Gastrocnemius medialis (tissue), 4 donors: Measurements from ENCODE around the gene GABRG2. TPM values are rescaled to one million over a fixed set of nuclear protein-coding genes. Genes with fewer than 3 reads are reported as not detected.

Experiments used
- ATAC-seq, 2 donors: fragments of 150-250 bp; one replicate each; pipeline ENCODE4 v1.9.1; 2016
- DNase-seq, 2 donors: peaks; one replicate each; pipeline ENCODE4 v3.0.0-alpha.2; 2019
- H3K27ac ChIP-seq, 4 donors: fragments of 200-600 bp; sonication (generic); 1 replicate in 1 of 4; 2 replicates in 3 of 4; pipeline ENCODE4 v1.5.1; 2016 to 2018; ENCODE audit warnings: mild to moderate bottlenecking in 2 of 4, moderate library complexity in 1 of 4
- H3K27me3 ChIP-seq, 3 donors: fragments of 200-600 bp; sonication (generic) in 2 of 3; 1 replicate in 1 of 3; 2 replicates in 2 of 3; pipeline versions ENCODE4 v1.5.1 to v1.6.0; 2016 to 2019; ENCODE audit warnings: mild to moderate bottlenecking in 1 of 3, moderate library complexity in 1 of 3
- H3K36me3 ChIP-seq, 2 donors: fragments of 200-600 bp; sonication (generic) in 1 of 2; one replicate each; pipeline ENCODE4 v1.5.1; 2017 to 2018
- H3K4me1 ChIP-seq, 2 donors: fragments of 200-600 bp; sonication (generic) in 1 of 2; one replicate each; pipeline ENCODE4 v1.5.1; 2016 to 2017; ENCODE audit warnings: mild to moderate bottlenecking in 2 of 2
- H3K4me3 ChIP-seq, 4 donors: fragments of 200-600 bp; sonication (generic) in 3 of 4; 1 replicate in 1 of 4; 2 replicates in 3 of 4; pipeline ENCODE4 v1.5.1; 2016 to 2019; ENCODE audit warnings: mild to moderate bottlenecking in 2 of 4
- H3K9me3 ChIP-seq, 3 donors: fragments of 200-600 bp; sonication (generic) in 2 of 3; 1 replicate in 1 of 3; 2 replicates in 2 of 3; pipeline ENCODE4 v1.5.1; 2016 to 2019
- CTCF ChIP-seq, 5 experiments: fragments of 450-650 bp in 3 of 5; fragments of 200-600 bp in 2 of 5; sonication (generic) in 2 of 5; IDR thresholded peaks in 4 of 5; conservative IDR thresholded peaks in 1 of 5; 1 replicate in 4 of 5; 2 replicates in 1 of 5; pipeline ENCODE4 v1.5.1; 2016 to 2019; ENCODE audit warnings: antibody characterized with exemption in 5 of 5, mild to moderate bottlenecking in 3 of 5, moderate library complexity in 3 of 5
- POLR2A ChIP-seq, 2 donors: fragments of 450-650 bp; IDR thresholded peaks; one replicate each; pipeline ENCODE4 v1.6.1; 2017; ENCODE audit warnings: antibody characterized with exemption in 2 of 2, mild to moderate bottlenecking in 2 of 2, moderate library complexity in 2 of 2
- in situ Hi-C, 4 donors: fragments of 200-750 bp; cut with MboI; loops; one replicate each; pipeline versions ENCODE4 v1.15.0 to v1.8.0; 2017; ENCODE audit warnings: low sequenced_read_pairs in 4 of 4
- intact Hi-C: fragments of 100-400 bp; cut with DNase I; formaldehyde crosslinking; loops from one replicate; pipeline ENCODE4 v1.15.1; 2023; ENCODE audit warnings: low total_unique reads
- total RNA-seq, 4 donors: library from RNA; depleted of rRNA; stranded (reverse); fragments of >200 nt; gene quantifications; one replicate each; pipeline versions ENCODE4 v1.1.0 to v1.2.3, GENCODE V29; 2016

Gene GABRG2
- total RNA-seq, 4 donors from 2014 or later, result not detected

- Histone ChIP-seq H3K9me3 (no peaks in the 10 kb centered on the region), H3K27me3 (no peaks in the 10 kb centered on the region), H3K36me3 (no peaks in the 10 kb centered on the region), H3K4me1 (no peaks in the 10 kb centered on the region), H3K27ac (no peak overlapping the region), H3K4me3 (no peak overlapping the region)
- no peak for TF ChIP-seq CTCF (IDR thresholded peaks at IDR 0.05 in 4 of 5, conservative IDR thresholded peaks at IDR 0.05 in 1 of 5)
- no peak for TF ChIP-seq POLR2A (IDR thresholded peaks at IDR 0.05)
- ATAC-seq, result no peak
- intact Hi-C loops, result no loop called here
- in situ Hi-C loops, result no loop called here
- DNase-seq, result no peak
Observed at GRCh38 chr5:162163663-162164062, 96.1 kb downstream of the GABRG2 start.

GRCh38 chr5:162174358-162174974, 106.9 kb downstream of the GABRG2 start:
- intact Hi-C loops (no loop called here), in situ Hi-C loops (no loop called here)
- Histone ChIP-seq H3K9me3 (no peaks in the 10 kb centered on the region), H3K36me3 (no peaks in the 10 kb centered on the region), H3K27me3 (no peaks in the 10 kb centered on the region), H3K27ac (no peak overlapping the region), H3K4me1 (no peaks in the 10 kb centered on the region), H3K4me3 (no peak overlapping the region)
- no peak for DNase-seq
- ATAC-seq, result no peak
- TF ChIP-seq CTCF (IDR thresholded peaks at IDR 0.05 in 4 of 5, conservative IDR thresholded peaks at IDR 0.05 in 1 of 5), result no peak
- no peak for TF ChIP-seq POLR2A (IDR thresholded peaks at IDR 0.05)

GRCh38 chr5:162187371-162187770, 119.8 kb downstream of the GABRG2 start:
- DNase-seq (no peak), ATAC-seq (no peak)
- no peak overlapping the region for H3K4me3 ChIP-seq
- H3K27ac ChIP-seq, result no peak overlapping the region
- H3K9me3 ChIP-seq, result no peaks in the 10 kb centered on the region
- intact Hi-C loops, result no loop called here
- H3K36me3 ChIP-seq, result no peaks in the 10 kb centered on the region
- TF ChIP-seq CTCF (IDR thresholded peaks at IDR 0.05 in 4 of 5, conservative IDR thresholded peaks at IDR 0.05 in 1 of 5), result no peak
- no peak for TF ChIP-seq POLR2A (IDR thresholded peaks at IDR 0.05)
- H3K4me1 ChIP-seq, result no peaks in the 10 kb centered on the region
- in situ Hi-C loops, result no loop called here
- no peaks in the 10 kb centered on the region for H3K27me3 ChIP-seq

GRCh38 chr5:162189719-162190118, 122.1 kb downstream of the GABRG2 start:
- intact Hi-C loops, result no loop called here
- no peaks in the 10 kb centered on the region for H3K27me3 ChIP-seq
- TF ChIP-seq CTCF (IDR thresholded peaks at IDR 0.05 in 4 of 5, conservative IDR thresholded peaks at IDR 0.05 in 1 of 5), result no peak
- no peak overlapping the region for H3K4me3 ChIP-seq
- ATAC-seq, result no peak
- H3K36me3 ChIP-seq, result no peaks in the 10 kb centered on the region
- no peaks in the 10 kb centered on the region for H3K4me1 ChIP-seq
- in situ Hi-C loops, result no loop called here
- no peak for DNase-seq
- no peak overlapping the region for H3K27ac ChIP-seq
- H3K9me3 ChIP-seq, result no peaks in the 10 kb centered on the region

GRCh38 chr5:162193012-162193411, 125.4 kb downstream of the GABRG2 start:
- Histone ChIP-seq H3K36me3 (no peaks in the 10 kb centered on the region), H3K27me3 (no peaks in the 10 kb centered on the region), H3K9me3 (no peaks in the 10 kb centered on the region), H3K4me1 (no peaks in the 10 kb centered on the region), H3K27ac (no peak overlapping the region), H3K4me3 (no peak overlapping the region)
- no peak for ATAC-seq
- TF ChIP-seq POLR2A (IDR thresholded peaks at IDR 0.05), result no peak
- no peak for TF ChIP-seq CTCF (IDR thresholded peaks at IDR 0.05 in 4 of 5, conservative IDR thresholded peaks at IDR 0.05 in 1 of 5)
- intact Hi-C loops (no loop called here), in situ Hi-C loops (no loop called here)
- DNase-seq, result no peak
